HG02973 (cell line): ENCODE results near the gene KCNA2.

Source experiments
- ATAC-seq: cut with Tn5 transposase; IDR thresholded peaks from one replicate; pipeline ENCODE4 v1.9.1; 2021; ENCODE audit warnings: moderate library complexity; ENCODE audit not compliant: unreplicated experiment

The KCNA2 gene

DNA sequence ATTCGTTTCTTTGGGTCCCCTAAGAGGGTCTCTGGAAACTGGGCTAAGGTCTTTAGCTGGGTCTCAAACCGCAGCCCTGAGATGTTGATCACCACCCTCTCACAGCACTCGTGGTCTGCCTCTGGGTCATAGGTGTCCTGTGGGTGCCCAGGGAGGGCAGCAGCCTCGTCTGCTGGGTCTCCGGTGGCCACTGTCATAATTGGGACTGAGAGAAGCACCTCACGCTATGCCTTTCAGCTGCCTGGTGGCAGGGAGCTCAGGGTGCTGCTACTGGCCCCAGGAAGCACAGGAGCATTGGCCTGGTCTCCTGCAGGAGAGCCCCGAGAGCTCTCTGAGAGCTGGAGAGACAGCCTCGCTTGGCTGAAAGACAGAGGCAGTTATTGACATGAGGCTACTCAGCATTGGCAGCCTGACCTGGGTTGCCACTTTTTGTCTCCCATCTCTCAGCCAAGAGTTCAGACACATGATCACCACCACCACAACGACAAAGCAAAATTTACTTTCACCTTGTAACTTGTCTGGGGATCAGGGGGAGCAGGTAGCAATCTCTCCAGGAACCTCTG is 1.5 kb downstream of the KCNA2 start:
- no peak for ATAC-seq

DNA sequence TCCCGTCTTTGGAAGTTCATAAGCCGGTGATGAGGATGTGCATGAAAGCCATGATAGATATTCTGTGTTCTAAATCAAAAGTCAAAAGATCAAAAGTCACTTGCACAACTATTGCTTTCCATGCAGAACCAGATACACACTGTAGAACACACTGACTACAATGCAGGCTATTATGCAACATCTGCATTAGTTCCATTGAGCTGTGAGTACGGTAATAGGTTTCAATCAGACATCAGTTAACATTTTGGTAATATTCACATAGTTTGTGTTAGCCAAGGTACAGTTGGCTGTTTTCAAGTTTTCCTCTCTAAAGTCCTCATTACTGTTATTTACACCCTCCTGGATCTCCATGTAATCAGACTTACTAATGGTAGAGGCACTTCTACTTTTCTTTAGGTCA is 3.1 kb downstream of the KCNA2 start:
- ATAC-seq, result no peak

DNA sequence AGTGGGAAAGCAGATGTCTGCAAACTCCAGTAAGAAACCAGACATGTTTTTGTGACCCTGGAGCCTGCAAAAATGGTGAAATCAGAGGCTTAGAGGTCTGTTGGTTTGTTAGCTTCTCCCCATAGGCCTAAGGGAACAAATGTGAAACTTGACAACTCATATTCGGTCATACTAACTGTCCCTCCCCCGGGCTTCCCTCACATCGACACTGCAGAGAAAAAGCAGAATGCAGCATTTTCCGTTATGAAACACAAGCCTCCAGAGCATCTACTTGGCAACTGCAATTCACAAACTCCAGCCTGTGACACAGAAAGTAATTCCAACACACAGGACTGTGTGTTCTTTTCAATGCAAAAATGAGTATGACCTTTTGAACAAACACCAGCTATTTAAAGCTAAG is 3.7 kb downstream of the KCNA2 start:
- no peak for ATAC-seq

DNA sequence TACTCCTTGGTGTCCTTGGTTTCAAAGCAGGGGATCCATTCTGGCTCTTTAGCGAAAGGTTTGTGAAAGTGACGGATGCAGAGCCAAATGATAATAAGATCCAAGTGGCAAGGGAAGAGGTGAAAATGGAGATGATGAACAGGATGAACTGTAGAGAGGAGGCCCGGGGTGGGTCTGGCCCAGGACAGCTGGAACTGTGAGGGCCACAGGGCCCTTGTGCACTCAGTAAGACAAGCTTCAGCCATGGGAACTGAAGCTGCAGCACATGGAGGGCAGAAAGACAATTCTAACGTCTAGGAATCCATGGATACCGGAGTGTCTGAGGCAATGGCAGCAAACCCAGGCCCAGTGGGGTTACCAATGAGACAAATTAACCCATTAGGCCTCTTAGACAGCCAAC is 4.8 kb downstream of the KCNA2 start:
- ATAC-seq, result no peak

DNA sequence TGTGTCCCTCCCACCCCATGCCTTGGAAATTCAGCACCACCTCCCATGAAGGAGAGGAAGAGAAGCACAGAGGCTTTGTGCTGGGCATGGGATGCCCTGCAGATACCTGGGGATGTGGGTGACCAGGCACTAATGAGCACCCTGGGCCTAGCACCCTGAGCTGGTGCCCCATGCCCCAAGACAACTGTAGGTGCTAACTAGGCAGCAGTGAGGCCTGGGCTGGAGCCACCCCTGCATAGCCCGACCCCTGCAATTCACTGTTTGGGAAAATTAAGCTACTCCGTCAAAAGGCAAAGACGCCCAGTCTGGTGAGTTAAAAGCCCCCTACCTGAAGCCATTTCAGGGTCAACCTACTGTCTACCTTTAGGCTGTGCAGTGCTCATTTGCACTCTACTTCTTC is 5.4 kb downstream of the KCNA2 start:
- no peak for ATAC-seq

DNA sequence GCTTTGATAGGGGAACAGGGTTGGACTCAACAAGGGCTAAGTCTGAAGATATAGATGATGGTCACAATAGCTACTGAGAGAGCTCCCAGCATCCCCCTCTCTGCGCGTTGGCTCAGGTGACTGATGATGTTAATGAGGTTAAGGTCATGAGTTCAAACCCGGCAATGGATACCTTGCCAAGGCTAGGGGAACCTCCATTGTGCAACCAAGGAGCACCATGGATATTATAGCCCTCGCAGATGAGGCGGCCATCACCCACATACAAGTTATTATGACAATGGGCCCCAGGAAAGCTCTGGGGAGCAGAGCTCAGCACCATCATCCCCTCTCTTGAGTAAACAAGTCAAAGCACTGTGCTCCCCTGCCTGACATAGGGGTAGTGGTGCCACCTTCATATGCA is 8.2 kb downstream of the KCNA2 start:
- ATAC-seq, result no peak

DNA sequence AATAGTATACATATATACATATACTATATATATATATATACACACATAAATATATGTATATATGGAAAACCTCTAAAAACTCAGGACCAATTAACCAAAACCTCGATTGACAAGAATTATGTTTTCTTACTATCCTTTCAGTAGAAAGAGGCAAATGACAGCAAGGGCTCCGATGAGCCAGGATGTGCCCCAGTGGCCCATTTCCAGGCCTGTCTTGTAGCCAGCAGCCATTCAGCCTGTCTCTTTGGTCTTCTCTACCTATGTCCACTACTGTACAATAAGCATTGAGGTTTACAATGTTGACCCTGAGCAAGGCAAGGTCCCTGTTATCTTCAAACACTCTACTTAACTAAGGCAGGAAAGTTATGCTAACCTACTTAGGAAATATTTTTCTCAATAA is 9.8 kb downstream of the KCNA2 start:
- no peak for ATAC-seq

DNA sequence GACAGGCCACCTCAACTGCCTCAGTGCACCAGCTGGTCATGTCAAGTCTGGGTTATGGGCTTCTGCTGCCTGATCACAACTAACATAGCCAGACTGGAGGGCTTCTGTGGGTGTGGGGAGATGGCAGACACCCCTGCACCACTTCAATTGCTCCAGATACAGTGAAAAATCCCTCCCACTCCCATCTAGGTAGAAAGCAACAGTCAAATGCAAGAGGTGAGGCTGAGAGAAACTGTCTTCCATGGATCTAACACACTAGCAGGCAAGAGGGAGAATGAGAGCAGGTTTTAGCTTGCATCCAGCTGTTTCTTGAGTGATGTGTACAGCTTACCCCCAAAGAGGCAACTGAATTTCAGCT is 10.8 kb downstream of the KCNA2 start:
- ATAC-seq, result no peak

DNA sequence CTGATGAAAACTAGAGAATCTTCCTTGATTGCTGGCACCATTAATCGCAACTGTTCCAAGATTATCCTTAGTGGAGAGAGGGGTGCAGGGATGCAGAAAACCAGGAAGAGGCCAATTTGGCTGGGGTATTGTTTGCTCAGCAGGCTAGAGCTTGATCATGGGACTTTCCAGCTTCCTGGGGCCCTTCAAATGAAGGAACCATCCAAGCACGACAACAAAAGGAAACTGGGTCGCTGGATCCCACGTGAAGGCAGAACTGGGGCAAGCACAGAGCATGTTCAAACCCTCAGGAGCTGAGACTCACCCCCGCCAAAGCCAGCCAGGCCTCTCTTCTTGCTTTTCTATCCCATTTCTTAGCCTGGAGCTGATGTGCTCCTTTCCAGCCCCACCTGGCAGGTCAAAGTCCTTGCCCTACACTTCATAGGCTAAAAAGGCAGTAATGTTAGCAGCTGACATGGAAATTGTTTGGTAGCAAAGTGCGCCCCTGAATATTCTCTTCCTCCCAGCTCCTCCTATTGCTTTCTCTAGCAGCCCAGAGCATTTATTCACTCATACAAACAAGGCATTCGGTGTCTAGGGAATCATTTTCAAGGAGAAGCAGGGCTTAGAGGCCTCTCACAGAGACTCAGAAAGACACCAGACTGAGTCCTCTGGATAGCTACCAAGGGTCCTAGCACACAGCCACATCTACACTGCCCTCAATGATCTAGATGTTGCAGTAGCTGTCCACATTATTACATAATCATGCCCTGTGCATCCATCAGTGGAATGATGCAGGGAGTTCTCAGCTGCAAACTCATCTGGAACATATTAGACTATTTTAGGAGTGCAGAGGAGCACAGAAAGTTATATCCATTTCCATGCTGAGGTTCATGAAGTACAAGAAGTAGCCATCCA is 11.5 kb downstream of the KCNA2 start:
- ATAC-seq, result no peak

DNA sequence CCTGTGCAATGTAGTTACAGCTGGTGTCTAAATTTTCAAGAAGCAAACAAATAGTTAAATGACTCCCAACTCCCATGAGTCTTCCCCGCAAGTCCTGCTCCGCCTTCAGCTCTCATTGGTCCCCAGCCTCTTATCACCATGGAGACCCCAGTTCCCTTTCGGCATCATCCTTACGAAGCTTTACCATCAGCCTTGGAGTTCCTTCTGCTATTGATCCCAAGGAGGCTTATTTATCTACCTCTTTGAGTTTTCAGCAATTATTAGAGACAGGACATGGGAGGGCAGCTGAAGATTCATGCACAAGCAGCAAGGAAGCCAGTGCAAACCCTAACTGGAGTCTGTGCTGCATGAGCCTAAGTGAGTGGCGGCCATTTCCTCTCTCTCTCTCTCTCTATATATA is 12.3 kb downstream of the KCNA2 start:
- no peak for ATAC-seq

DNA sequence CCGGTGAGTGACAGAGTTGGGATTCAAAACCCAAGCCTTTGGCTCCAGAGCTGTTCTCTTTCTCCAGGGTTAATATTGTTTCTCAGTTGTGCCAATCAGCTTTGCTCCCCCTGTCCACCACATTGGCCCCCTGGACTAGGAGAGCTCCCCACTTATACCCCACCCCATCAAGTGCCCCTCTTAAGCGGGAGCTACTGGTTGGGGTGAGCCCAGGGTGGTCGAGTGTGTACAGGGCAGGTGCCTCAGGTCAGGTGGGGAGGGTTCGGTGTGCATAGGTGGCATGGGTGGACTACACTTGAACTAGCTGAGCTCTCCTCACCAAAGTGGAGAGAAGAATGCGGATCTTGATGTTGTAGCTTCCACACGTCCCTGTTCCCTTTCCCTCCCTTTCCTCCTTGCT is 14.2 kb downstream of the KCNA2 start:
- no peak for ATAC-seq

DNA sequence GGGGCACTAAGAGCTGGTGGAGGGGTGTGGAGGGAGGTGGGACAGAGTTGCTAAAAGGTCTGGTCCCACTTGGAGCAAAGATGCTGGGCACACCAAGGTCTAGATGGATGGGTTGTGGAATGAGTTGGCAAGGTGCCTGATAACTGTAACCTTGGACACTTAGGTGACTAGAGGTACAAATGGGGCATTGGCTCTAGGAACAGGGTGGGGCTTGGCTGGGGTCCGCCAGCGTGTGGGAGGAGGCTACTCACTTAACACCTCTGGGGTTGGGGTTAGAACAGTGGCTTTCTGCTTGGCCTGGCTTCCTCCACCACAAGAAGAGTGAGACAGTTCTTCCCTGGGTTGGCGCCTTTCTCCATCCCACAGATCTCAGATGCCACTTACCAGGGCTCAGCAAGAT is 17.2 kb downstream of the KCNA2 start:
- ATAC-seq, result no peak

DNA sequence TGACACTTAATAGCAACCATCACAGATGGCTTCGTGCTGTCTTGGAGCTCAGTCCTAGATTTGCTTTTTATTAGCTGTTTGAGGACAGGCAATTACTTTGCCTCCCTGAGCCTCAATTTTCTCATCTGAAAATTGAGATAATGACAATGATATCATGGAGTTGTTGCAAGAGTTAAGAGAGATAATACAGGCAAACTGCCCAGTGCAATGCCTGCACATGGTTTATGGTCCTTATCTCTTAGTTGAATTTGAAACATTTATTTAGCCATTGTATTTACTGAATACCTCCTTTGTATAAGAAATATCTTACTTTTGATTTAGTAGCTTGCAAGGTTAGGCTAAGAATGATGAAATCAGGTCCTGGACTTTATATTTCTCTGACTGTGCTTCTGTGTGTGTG is 17.7 kb downstream of the KCNA2 start:
- no peak for ATAC-seq

DNA sequence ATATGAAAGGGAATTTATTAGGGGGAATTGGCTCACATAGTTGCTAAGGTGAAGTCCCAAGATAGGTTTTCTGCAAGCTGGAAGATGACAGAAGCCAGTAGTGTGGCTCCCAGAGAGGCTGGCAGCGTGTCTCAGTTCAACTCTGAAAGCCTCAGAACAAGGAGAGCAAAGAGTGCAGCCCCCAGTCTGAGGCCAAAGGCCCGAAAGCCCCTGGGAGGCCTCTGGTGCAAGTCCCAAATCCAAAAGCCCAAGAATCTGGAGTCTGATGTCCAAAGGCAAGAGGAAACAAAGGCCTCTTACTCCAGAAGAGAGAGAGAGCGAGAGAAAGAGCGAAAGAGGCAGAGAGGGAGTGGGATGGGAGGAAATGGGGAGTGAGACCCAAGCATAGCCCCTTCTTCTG is 18.3 kb downstream of the KCNA2 start:
- ATAC-seq, result no peak

DNA sequence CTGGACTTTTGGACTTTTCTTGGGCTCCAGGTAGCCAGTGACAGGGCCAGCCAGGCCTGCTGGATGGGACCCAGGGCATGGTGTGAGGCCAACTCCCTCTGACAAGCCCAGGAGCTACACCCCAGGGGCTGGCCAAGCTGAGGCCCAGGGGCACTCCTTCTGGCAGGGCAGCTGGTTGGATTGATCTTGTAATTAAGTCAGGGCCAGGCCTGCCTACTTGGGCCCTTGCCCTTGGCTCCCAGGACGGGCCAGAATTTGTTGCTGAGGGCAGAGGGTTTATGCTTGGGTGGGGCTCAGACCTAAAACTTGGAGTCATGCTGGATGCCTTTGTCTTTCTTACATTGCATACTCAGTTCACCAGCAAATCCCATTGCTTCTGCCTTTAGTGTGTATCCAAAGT is 20.7 kb downstream of the KCNA2 start:
- ATAC-seq, result no peak

DNA sequence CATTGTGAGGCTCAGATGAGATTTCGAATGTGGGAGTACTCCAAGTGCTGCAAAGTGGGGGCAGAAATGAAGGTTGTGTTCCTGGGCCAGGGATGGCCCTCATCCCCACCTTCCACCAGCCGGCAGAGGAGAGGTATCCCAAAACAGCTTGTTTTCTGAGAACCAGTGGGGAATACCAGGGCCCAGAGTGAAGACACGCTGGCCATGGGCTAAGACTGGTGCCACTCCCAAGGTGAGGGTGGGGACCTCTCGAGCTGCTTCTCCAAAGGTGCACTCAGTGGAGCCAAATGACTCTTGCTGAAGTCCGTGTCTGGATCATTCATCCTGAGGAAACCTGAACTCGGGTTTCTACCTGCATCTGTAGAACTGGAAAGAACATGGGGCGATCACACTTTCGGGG is 22.1 kb downstream of the KCNA2 start:
- ATAC-seq, result no peak

DNA sequence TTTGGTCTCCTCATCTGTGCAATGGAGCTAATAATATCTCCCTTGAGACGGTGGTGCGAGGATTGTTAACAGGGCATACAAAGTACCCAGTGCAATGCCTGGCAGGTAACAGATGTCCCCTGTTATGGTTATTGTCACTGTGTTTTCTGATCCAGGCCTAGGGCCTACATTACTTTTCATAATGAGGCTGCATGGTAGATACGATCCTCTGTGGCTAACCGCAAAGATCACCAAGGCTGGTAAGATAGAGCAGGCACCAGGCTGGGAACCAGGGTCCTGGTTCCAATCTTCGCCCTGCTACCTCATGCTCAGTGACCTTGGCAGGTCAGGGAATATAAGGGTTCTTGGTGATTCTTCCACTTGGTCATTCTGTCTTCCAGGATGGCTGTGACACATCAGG is 22.7 kb downstream of the KCNA2 start:
- no peak for ATAC-seq

DNA sequence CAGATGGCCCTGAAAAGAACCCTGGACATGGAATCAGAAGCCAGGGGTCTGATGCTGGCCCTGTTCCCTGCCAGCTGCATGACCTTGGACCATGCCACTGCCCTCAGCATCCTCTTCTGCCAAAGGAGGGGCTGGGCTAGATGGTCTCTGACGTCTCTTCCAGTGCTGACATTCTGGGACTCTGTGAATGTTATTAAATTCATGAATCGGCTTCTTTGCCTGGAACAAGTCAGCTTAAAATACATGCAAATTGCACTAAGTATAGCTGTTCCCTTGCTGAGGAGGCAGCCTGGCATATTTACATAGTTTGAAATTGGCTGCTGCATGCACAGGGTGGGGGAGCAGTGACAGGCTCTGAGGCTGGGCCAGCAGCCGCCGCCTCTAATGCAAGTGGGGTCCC is 23.8 kb downstream of the KCNA2 start:
- no peak for ATAC-seq

DNA sequence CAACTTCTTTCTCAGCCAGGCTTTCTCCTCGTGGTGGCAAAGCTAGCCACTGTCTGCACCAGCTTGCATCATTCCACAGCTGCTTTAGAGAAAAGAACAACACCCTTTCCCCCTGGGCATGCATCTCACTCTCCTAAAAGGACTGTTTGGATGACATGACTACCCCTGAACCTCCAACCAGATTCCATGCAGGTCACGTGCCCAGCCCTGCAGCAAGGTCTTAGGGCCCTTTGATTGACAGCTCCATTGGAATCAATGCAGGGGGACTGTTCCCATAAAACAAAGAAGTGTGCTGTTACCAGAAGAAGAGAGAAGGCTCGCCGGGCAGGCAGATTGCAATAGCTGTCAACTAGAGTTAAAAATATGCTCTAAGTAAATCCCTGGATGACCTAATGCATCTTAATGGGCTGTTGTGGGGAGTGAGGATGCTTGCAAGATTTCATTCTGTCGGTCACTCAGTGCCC is 24.4 kb downstream of the KCNA2 start:
- ATAC-seq, result no peak

DNA sequence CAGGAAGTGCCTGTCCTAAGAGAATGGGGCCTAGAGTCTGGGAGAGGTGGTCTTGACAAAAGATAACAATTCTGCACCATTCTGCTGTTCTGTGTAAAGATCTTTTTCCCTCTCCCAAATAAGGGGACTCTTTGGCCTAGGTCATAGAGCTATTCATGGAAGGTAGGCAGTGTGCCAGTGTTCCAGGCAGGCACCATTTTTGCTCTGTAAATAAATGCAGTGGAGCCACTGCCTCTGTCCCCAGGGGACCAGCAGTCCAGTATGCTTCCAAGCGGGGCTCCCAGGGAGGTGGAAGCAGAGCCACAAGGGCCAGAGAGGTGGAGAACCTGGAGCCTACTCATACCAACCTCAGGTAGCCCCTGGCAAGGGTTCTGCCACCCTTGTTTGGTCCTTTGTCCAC is 25.9 kb downstream of the KCNA2 start:
- no peak for ATAC-seq

DNA sequence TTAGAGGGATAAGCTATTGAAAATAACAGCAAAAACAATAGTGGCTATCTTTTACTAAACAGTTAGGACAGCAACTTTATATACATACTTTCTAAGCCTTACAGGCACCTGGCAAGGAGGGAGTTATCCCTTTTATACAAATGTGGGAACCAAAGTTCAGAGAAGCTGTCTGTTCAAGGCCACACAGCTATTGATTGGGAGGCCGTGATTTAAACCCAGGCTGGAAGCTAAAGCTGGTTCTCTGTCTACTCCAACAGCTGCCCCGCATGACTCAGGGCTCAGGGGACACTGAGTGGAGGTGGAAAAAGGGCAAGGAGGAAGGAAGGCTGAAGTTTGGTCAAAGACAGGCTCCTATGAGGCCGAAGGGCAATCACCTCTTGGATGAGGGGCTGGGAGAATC is 26.7 kb downstream of the KCNA2 start:
- no peak for ATAC-seq

DNA sequence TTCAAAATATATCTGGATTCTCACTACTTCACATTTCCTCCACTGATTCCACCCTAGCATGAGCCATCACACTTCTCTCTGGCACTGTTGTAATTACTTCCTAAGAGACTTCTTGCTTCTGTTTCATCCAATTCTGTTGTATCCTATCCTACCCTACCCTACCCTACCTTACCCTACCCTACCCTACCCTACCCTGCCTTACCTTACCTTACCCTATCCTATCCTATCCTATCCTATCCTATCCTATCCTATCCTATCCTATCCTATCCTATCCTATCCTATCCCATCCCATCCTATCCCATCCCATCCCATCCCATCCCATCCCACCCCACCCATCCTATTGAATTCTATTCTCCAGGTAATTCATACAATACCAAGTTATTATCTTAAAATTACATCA is 29.7 kb downstream of the KCNA2 start:
- ATAC-seq, result no peak

DNA sequence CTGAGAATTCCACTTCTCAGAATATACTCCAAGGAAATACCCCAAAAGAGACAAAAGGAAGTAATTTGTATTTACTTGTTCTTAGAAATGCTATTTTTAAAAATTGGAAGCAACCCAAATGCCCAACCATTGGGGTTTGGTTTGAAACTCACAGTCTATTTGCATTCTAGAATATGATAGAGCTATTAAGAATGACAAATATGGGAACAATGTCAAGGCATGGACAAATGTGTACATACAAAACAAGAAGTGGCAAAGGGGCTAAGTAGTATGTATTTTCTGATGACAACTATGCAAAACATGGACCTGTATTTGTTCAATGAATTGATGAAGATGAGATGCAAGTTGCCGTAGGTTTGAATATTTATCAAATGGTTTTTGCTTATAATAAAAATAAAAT is 32.8 kb downstream of the KCNA2 start:
- ATAC-seq, result no peak
